Measurements from ENCODE around the gene SLC35B2. TPM values are rescaled to one million over a fixed set of nuclear protein-coding genes. Genes with fewer than 3 reads are reported as not detected.

SLC35B2 gene
- total and polyA plus RNA-seq, 11 donors, result 10.2 to 36.7 (median 26.4) TPM

DNA sequence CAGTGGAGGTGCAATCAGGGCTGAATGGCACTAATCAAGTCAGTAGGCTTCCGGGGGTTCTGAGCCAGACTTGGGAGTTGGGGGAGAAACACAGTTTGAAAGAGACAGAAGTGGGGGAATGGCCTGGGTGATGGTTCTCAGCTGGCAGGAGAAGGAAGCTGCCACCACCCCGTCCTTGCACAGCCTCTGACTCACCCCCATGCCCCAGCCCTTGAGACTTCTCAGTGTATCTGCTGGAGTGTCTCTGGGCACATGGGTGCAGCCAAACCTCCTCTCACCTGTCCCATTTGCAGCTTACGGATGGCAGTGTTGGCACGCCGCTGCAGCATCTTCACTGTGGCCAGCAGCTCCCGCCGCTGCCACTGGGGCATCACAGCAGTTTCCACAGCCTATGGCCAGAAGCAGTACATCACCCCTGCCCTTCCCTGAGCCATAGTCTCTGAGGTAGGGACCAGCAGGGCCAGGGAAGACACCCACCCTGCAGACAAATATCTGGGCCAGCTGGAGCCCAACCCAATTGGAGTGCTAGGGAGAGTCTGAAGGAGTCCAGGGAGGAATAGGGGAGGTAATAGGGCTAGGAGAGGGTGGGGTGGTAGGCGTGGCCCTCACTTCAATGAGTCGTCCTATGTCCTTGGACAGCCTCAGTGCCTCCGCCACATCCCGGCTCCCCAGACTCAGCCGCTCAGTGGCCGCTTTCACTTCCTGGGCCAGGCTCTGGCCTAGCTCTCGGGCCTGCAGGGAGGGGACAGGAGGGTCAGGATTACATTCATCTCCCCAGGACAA lies 44.6 kb upstream of the SLC35B2 start:
- Histone ChIP-seq H3K36me3 (peaks cover 0 to 70% (median 64%) of the 10 kb centered on the region in 9 donors), H3K27ac (no peak overlapping the region), H3K4me3 (no peak overlapping the region), H3K9me3 (no peaks in the 10 kb centered on the region), H3K27me3 (peaks cover 0 to 10% (median 7%) of the 10 kb centered on the region in 9 donors), H3K4me1 (peaks cover 0 to 13% (median 10%) of the 10 kb centered on the region in 12 donors)
- WGBS, 4 donors, result 91 to 94% (median 93%) methylated on average over 12 to 14 of the region's 14 CpGs
- no peak for ATAC-seq
- no peak for DNase-seq
- intact Hi-C loops (cut with DNase I), result loop anchor here in 2 of 10 donors (5.0 kb wide), 1 partner anchor 35 kb away; the partner anchor contains the start of gene NFKBIE (in 2 of the 2)
- no peak for TF ChIP-seq POLR2A (IDR thresholded peaks at IDR 0.05)
- TF ChIP-seq, protein P1, sequence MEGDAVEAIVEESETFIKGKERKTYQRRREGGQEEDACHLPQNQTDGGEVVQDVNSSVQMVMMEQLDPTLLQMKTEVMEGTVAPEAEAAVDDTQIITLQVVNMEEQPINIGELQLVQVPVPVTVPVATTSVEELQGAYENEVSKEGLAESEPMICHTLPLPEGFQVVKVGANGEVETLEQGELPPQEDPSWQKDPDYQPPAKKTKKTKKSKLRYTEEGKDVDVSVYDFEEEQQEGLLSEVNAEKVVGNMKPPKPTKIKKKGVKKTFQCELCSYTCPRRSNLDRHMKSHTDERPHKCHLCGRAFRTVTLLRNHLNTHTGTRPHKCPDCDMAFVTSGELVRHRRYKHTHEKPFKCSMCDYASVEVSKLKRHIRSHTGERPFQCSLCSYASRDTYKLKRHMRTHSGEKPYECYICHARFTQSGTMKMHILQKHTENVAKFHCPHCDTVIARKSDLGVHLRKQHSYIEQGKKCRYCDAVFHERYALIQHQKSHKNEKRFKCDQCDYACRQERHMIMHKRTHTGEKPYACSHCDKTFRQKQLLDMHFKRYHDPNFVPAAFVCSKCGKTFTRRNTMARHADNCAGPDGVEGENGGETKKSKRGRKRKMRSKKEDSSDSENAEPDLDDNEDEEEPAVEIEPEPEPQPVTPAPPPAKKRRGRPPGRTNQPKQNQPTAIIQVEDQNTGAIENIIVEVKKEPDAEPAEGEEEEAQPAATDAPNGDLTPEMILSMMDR (IDR thresholded peaks at IDR 0.05), result no peak

DNA sequence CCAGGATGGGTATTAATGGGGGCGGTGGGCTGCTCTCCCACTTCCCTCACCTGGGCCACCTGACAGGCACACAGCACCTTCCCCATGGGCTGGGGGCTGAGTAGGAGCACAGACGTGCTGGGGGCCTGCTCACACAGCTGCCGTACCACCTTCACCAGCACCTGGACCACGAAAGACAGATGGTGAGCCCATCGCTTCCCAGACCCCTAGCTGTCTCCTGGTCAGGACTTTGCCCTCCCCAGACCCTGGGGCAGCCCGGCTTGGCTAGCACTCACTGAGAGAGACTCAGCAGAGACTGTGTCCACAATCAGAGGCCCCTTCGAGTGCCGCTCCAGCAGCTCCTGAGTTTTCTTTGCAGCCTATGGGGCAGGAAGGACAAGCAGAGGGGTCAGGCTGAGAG lies 43.8 kb upstream of the SLC35B2 start:
- no peak for DNase-seq
- Histone ChIP-seq H3K4me3 (no peak overlapping the region), H3K36me3 (peaks cover 0 to 62% (median 56%) of the 10 kb centered on the region in 9 donors)

DNA sequence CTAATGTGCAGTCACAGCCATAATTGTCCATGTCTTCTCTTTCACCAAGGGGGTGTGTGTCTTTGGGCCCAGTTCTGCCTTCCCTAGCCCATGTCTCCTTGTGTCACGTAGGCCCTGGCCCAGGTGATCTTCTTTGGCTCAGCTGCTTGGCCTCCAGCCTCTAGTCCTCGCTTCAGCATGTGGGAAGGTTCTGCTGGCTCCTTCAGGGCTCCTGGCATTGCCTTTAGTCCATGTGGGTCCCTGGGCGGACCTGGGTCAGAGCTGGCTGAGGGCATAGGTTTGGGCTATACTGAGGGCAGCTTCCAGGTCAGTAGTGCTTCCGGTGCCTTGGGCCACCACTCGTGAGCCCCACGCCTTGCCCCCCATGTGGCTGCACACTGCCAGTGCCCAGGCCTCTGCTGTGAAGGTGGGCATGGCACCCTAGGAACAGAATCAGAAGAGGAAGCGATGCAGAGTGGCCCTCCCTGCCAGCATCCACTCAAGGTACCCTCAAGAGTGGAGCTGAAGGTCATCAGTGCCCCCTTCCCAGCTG lies 43.0 kb upstream of the SLC35B2 start:
- H3K9me3 ChIP-seq, result no peaks in the 10 kb centered on the region
- intact Hi-C loops (cut with DNase I), result loop anchor here in 2 of 10 donors (5.0 kb wide), 1 partner anchor 33 kb away; the partner anchor contains the start of gene NFKBIE (in 2 of the 2)
- H3K27ac ChIP-seq, result no peak overlapping the region
- WGBS, 4 donors, result 78 to 91% (median 86%) methylated on average over 6 to 7 of the region's 7 CpGs
- H3K36me3 ChIP-seq, result peaks cover 0 to 54% (median 48%) of the 10 kb centered on the region in 9 donors
- DNase-seq (no peak), ATAC-seq (no peak)
- TF ChIP-seq POLR2A (IDR thresholded peaks at IDR 0.05), result no peak
- TF ChIP-seq, protein P1 (IDR thresholded peaks at IDR 0.05), result no peak
- H3K27me3 ChIP-seq, result peaks cover 4 to 26% (median 22%) of the 10 kb centered on the region in 9 donors
- H3K4me3 ChIP-seq, result no peak overlapping the region
- peaks cover 0 to 18% (median 13%) of the 10 kb centered on the region in 12 donors for H3K4me1 ChIP-seq

More for the DNA sequence above, 43.8 kb upstream of the SLC35B2 start:
- ATAC-seq, result no peak
- intact Hi-C loops (cut with DNase I), result loop anchor here in 2 of 10 donors (5.0 kb wide), 1 partner anchor 34 kb away; the partner anchor contains the start of gene NFKBIE (in 2 of the 2)
- 91 to 92% (median 92%) methylated on average over 8 of the region's 8 CpGs for WGBS, 4 donors
- Histone ChIP-seq H3K27ac (no peak overlapping the region), H3K4me1 (peaks cover 0 to 18% (median 13%) of the 10 kb centered on the region in 12 donors), H3K9me3 (no peaks in the 10 kb centered on the region), H3K27me3 (peaks cover 3 to 18% (median 15%) of the 10 kb centered on the region in 9 donors)
- TF ChIP-seq POLR2A (IDR thresholded peaks at IDR 0.05), result no peak
- TF ChIP-seq, protein P1 (IDR thresholded peaks at IDR 0.05), result no peak

DNA sequence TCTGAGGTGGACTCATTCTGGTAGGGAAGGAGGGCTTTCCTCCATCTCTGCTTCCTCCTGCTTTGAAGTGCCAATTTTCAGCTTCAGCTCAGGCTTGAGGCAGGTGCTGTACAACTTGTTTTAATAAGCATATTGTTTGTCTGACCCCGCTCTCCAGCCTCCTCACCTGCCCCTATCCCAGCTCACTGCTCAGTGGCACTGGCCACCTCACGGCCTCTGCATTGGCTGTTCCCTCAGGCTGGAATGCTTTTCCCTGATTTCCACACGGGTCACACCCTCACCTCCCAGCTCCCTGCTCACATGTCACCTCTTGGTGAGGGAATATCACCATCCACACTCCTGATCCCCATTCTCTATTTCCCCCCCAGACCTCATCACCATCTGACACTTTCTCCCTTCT lies 41.5 kb upstream of the SLC35B2 start:
- ATAC-seq, result no peak
- intact Hi-C loops (cut with DNase I), result no loop called here
- no peak for TF ChIP-seq POLR2A (IDR thresholded peaks at IDR 0.05)
- TF ChIP-seq, protein P1 (IDR thresholded peaks at IDR 0.05), result no peak
- Histone ChIP-seq H3K9me3 (no peaks in the 10 kb centered on the region), H3K4me1 (peaks cover 0 to 18% (median 13%) of the 10 kb centered on the region in 12 donors), H3K36me3 (peaks cover 0 to 39% (median 33%) of the 10 kb centered on the region in 9 donors), H3K4me3 (no peak overlapping the region), H3K27me3 (peaks cover 11 to 41% (median 32%) of the 10 kb centered on the region in 9 donors), H3K27ac (no peak overlapping the region)
- 85 to 91% (median 89%) methylated on average over 3 of the region's 3 CpGs for WGBS, 4 donors
- DNase-seq, result no peak
